A549 treated with Hydrocortisone at 1 μM for 4 hours (cell line): ENCODE measurements around the gene HIVEP3. TPM values are rescaled to one million over a fixed set of nuclear protein-coding genes. Genes with fewer than 3 reads are reported as not detected.

ENCODE experiments used
- total RNA-seq: library from RNA; stranded (reverse); fragments of 200-300 nt; extraction: Qiagen RNA extraction; gene quantifications from 5 replicates; pipeline ENCODE4 v1.2.3, GENCODE V29; 2022

HIVEP3 gene
- total RNA-seq: 2.6 to 3.3 TPM (median 3.2 TPM) in 5 replicates

GRCh38 chr1:41918450-41919043 lies at the start of gene HIVEP3:
Gene HIVEP3 (minus strand): TSS chr1:41918922.

GRCh38 chr1:41484402-41485241 lies 434.1 kb downstream of the HIVEP3 start, which contains the start of gene EDN2:
Gene EDN2 (minus strand): TSS chr1:41484683. CDS start chr1:41484601, 82 bp downstream.

Other genes starting within 250 kb of the HIVEP3 start
- gene GUCA2B, start 234.5 kb upstream of the HIVEP3 start, total RNA-seq: 0.20 to 0.32 TPM (median 0.23 TPM) in 3 of 5 replicates, not detected in the others
- gene GUCA2A, start 245.8 kb upstream of the HIVEP3 start, total RNA-seq: 0.29 TPM in 1 of 5 replicates, not detected in the others